ENCODE results near the gene LLGL2. TPM values are rescaled to one million over a fixed set of nuclear protein-coding genes. Genes with fewer than 3 reads are reported as not detected.
"Not testable (repeated sequence)": the region's sequence is repeated elsewhere in the genome, so short reads cannot be mapped to it uniquely, and the experiment has no call there.

Gene LLGL2
- total RNA-seq, 2 donors from 2014 or later, result 21.4 to 34.1 TPM

DNA sequence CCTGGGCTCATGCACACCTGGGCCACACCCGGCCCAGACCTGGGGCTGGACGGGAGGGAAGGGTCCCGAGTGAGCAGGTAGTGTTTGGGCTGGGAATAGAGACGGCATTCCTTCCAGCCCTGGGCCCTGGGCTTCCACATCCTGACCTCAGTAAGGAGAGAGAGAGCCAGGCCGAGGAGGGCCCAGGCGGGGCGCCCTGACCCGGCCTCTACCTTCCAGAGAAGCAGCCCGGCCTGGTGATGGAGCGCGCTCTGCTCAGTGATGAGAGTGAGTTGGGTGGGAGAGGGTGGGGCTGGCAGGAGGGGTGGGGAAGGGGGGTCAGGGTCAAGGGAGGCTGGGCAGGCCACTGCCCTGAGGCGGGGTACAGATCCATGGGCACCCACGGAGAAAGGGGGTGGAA is 48.5 kb downstream of the LLGL2 start:
- H3K4me1 Mint-ChIP-seq (ENCODE audit: low read depth in 2 of 2), result peaks cover 0 to 4% of the 10 kb centered on the region in 2 donors

GRCh38 chr17:75574404-75575036 is 49.0 kb downstream of the LLGL2 start:
- Mint-ChIP-seq H3K9me3 (no peaks in the 10 kb centered on the region), H3K4me3 (no peak overlapping the region), H3K4me1 (ENCODE audit: low read depth in 2 of 2) (peaks cover 0 to 4% of the 10 kb centered on the region in 2 donors), H3K27ac (no peak overlapping the region), H3K36me3 (no peaks in the 10 kb centered on the region), H3K27me3 (no peaks in the 10 kb centered on the region)
- no peak for DNase-seq (ENCODE audit: low spot score)
- ATAC-seq, result no peak

More for the DNA sequence above, 48.5 kb downstream of the LLGL2 start:
- no peak for DNase-seq (ENCODE audit: low spot score)
- Mint-ChIP-seq H3K27me3 (no peaks in the 10 kb centered on the region), H3K9me3 (no peaks in the 10 kb centered on the region), H3K36me3 (no peaks in the 10 kb centered on the region), H3K27ac (no peak overlapping the region), H3K4me3 (no peak overlapping the region)
- ATAC-seq, result no peak

DNA sequence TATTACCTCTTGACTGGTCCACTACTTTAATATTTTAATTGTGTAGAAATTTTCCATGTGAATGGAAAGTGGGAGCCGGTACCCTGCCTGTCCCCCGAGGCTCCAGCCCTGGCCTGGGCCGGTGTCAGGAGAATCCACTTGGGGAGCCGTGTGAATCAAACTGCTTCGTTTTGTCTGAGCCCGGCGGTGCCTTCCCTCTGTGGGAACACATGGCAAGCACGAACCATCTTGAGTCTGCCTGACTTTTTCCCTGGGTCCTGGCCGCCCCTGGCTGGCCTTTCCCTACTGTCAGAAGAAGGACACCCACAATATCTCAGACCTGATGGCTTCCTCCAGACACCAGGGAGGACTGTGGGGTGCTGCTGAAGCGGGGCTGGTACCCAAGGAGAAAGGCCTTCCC is 49.7 kb downstream of the LLGL2 start:
- Mint-ChIP-seq H3K4me3 (no peak overlapping the region), H3K4me1 (ENCODE audit: low read depth in 2 of 2) (peaks cover 0 to 4% of the 10 kb centered on the region in 2 donors), H3K36me3 (no peaks in the 10 kb centered on the region), H3K27me3 (no peaks in the 10 kb centered on the region), H3K9me3 (no peaks in the 10 kb centered on the region), H3K27ac (no peak overlapping the region)
- DNase-seq (ENCODE audit: low spot score), result no peak
- ATAC-seq, result no peak

GRCh38 chr17:75575728-75576127 is 50.2 kb downstream of the LLGL2 start:
- H3K27me3 Mint-ChIP-seq, result no peaks in the 10 kb centered on the region
- H3K4me1 Mint-ChIP-seq (ENCODE audit: low read depth in 2 of 2), result peaks cover 0 to 7% of the 10 kb centered on the region in 2 donors
- H3K9me3 Mint-ChIP-seq, result no peaks in the 10 kb centered on the region
- ATAC-seq (no peak), DNase-seq (ENCODE audit: low spot score) (no peak)
- H3K27ac Mint-ChIP-seq, result no peak overlapping the region
- no peak overlapping the region for H3K4me3 Mint-ChIP-seq
- no peaks in the 10 kb centered on the region for H3K36me3 Mint-ChIP-seq

DNA sequence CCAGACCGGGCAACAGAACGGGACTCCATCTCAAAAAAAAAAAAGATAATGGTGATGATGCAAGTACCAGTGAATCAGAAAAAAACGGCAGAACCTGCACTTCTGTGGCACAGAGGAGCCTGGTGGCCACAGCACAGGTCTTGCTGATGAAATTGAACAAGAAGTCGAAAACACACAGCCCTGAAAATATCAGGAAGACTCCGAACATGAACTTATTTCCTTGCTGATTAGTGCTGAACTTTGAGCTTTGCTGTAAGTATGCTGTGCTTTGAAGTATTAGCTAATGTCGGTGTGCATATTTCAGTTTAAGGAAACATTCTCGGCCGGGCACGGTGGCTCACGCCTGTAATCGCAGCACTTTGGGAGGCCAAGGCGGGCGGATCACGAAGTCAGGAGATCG is 51.2 kb downstream of the LLGL2 start:
- Mint-ChIP-seq H3K27me3 (no peaks in the 10 kb centered on the region), H3K36me3 (no peaks in the 10 kb centered on the region), H3K27ac (no peak overlapping the region), H3K9me3 (no peaks in the 10 kb centered on the region), H3K4me3 (no peak overlapping the region), H3K4me1 (ENCODE audit: low read depth in 2 of 2) (peaks cover 9 to 10% of the 10 kb centered on the region in 2 donors)
- DNase-seq (ENCODE audit: low spot score) (no peak), ATAC-seq (no peak)

GRCh38 chr17:75581121-75581725 is 55.7 kb downstream of the LLGL2 start:
- H3K27me3 Mint-ChIP-seq; H3K9me3 Mint-ChIP-seq; DNase-seq (ENCODE audit: low spot score); H3K36me3 Mint-ChIP-seq: not testable (repeated sequence)
- Mint-ChIP-seq H3K4me3 (peak overlapping the region; percentile 86), H3K4me1 (ENCODE audit: low read depth in 2 of 2) (peaks cover 10 to 13% of the 10 kb centered on the region in 2 donors), H3K27ac (peak overlapping the region; percentile 43 to 51)
- ATAC-seq, result peak; percentile 66 to 78

DNA sequence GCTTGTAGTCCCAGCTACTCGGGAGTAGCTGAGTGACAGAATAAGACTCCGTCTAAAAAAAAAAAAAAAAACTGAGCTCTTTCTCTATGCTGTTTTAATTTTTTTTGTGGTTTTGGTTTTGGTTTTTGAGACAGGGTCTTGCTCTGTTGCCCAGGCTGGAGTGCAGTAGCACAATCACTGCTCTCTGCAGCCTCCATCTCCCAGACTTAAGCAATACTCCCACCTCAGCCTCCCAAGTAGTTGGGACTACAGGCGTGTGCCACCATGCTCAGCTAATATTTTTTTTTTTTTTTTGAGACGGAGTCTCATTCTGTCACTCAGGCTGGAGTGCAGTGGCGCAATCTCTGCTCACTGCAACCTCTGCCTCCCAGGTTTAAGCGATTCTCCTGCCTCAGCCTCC is 57.7 kb downstream of the LLGL2 start:
- peaks cover 10 to 13% of the 10 kb centered on the region in 2 donors for H3K4me1 Mint-ChIP-seq (ENCODE audit: low read depth in 2 of 2)
- H3K36me3 Mint-ChIP-seq, H3K27ac Mint-ChIP-seq: not testable (repeated sequence)

GRCh38 chr17:75584849-75585175 is 59.3 kb downstream of the LLGL2 start:
- ATAC-seq (no peak), DNase-seq (ENCODE audit: low spot score) (no peak)
- Mint-ChIP-seq H3K36me3 (no peaks in the 10 kb centered on the region), H3K27ac (no peak overlapping the region), H3K4me1 (ENCODE audit: low read depth in 2 of 2) (peaks cover 10 to 13% of the 10 kb centered on the region in 2 donors), H3K9me3 (no peaks in the 10 kb centered on the region), H3K4me3 (no peak overlapping the region), H3K27me3 (no peaks in the 10 kb centered on the region)

More for the DNA sequence above, 57.7 kb downstream of the LLGL2 start:
- H3K27me3 Mint-ChIP-seq; ATAC-seq; H3K4me3 Mint-ChIP-seq; DNase-seq (ENCODE audit: low spot score); H3K9me3 Mint-ChIP-seq: not testable (repeated sequence)

DNA sequence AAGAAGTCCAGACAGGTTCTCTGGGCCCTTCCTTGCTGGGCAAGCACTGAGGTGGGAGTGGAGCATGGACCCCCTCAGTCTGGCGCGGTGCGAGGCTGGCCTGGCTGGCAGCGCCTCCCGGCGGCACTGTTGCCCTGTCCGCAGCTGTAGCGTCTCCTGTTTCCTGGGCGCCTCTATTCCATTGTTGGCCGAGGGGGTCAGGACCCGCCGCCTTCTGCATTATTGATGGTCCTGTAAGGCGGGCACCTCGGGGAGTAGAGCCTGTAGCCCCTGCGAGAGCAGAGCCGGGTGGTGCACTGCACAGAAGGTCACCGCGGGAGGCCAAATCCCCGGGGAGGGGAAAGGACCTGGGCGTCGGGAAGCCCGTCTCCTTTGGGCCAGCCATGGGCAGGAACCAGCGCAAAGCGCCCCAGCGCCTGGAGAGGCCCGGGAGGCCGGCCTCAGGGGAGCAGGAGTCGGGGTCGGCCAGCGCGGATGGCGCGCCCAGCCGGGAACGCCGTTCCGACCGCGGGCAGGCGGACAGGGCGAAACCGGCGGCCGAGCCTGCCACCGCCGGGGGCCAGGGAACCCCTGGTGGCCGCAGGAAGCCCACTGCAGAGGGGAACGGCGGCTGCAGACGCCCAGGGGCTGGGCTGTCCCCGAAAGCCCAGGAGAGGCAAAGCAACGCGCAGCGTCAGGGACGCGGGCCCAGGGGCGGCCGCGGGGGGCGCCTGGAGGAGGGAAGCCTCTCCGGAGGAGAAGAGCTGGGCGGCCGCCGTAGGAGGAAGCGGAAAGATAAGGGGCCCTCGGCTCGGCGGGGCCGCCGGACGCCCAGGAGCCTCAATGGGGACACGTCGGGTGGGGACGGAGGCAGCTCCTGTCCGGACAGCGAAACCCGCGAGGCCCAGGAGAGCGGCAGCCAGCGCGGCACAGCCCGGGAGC is 62.4 kb downstream of the LLGL2 start, which contains the start of gene MYO15B:
MYO15B (plus strand) TSS at position 126 of the 921 bp plus-strand sequence; CDS start at position 384, 258 bp downstream.
- H3K4me1 Mint-ChIP-seq (ENCODE audit: low read depth in 2 of 2), result peaks cover 6 to 10% of the 10 kb centered on the region in 2 donors
- peak within 1 kb of the TSS; percentile 65 for H3K4me3 Mint-ChIP-seq
- no peaks in the 10 kb centered on the region for H3K9me3 Mint-ChIP-seq
- peak within 1 kb of the TSS; percentile 47 to 54 for H3K27ac Mint-ChIP-seq
- no peaks in the 10 kb centered on the region for H3K36me3 Mint-ChIP-seq
- H3K27me3 Mint-ChIP-seq, result no peaks in the 10 kb centered on the region
- DNase-seq (ENCODE audit: low spot score) (peak; percentile 76), ATAC-seq (peak; percentile 55)

- Mint-ChIP-seq H3K9me3 (no peaks in the 10 kb centered on the region), H3K36me3 (no peaks in the 10 kb centered on the region), H3K4me1 (ENCODE audit: low read depth in 2 of 2) (peaks cover 6 to 10% of the 10 kb centered on the region in 2 donors), H3K27ac (peak overlapping the region in 1 of 2 donors; percentile 47), H3K27me3 (no peaks in the 10 kb centered on the region), H3K4me3 (peak overlapping the region; percentile 65)
- DNase-seq (ENCODE audit: low spot score) (no peak), ATAC-seq (peak; percentile 25 to 43)
Observed at GRCh38 chr17:75588596-75589011, 63.1 kb downstream of the LLGL2 start.

DNA sequence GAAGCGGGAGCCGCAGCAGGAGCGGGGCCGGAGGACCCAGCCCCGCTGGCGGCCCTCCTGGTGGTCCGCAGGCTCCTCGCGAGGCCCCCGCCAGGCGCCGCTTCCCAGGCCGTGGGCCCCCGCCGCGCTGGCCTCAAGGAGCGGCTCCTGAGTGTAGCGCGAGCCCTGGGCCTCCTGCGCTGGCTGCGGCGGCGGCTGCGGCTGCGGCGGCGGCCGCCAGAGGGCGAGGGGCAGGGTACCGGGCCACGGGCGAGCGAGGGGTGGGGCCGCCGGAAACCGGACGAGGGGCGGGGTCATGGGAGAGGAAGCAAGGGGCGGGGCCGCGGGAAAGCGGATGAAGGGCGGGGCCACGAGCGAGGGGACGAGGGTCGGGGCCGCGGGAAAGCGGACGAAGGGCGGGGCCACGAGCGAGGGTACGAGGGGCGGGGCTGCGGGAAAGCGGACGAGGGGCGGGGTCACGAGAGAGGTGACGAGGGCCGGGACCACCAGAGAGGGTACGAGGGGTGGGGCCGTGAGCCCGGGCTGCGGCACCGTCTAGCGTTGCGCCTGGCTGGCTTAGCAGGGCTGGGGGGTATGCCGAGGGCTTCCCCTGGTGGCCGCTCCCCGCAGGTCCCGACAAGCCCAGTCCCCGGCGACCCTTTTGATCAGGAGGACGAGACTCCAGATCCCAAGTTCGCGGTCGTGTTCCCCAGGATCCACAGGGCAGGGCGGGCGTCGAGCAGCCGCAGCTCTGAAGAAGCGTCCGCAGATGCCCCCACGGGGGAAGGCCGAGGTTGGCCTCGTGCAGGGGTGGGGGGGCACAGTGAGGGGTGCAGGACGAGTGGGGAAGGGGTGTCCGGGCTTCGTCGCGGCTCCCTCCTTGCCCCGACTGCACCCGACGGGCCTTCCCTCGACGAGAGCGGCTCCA is 63.8 kb downstream of the LLGL2 start:
- H3K27me3 Mint-ChIP-seq, result no peaks in the 10 kb centered on the region
- DNase-seq (ENCODE audit: low spot score) (peak; percentile 97), ATAC-seq (peak; percentile 89 to 92)
- peak overlapping the region; percentile 58 for H3K4me3 Mint-ChIP-seq
- H3K27ac Mint-ChIP-seq, result no peak overlapping the region
- H3K9me3 Mint-ChIP-seq, result no peaks in the 10 kb centered on the region
- peaks cover 6 to 10% of the 10 kb centered on the region in 2 donors for H3K4me1 Mint-ChIP-seq (ENCODE audit: low read depth in 2 of 2)
- no peaks in the 10 kb centered on the region for H3K36me3 Mint-ChIP-seq

GRCh38 chr17:75589919-75590303 is 64.4 kb downstream of the LLGL2 start:
- Mint-ChIP-seq H3K27me3 (no peaks in the 10 kb centered on the region), H3K9me3 (no peaks in the 10 kb centered on the region), H3K27ac (no peak overlapping the region), H3K4me3 (no peak overlapping the region), H3K4me1 (ENCODE audit: low read depth in 2 of 2) (peaks cover 6 to 10% of the 10 kb centered on the region in 2 donors), H3K36me3 (no peaks in the 10 kb centered on the region)
- no peak for DNase-seq (ENCODE audit: low spot score)
- ATAC-seq, result no peak

- ATAC-seq (no peak), DNase-seq (ENCODE audit: low spot score) (no peak)
- H3K27ac Mint-ChIP-seq, result peak overlapping the region in 1 of 2 donors; percentile 41
- no peaks in the 10 kb centered on the region for H3K9me3 Mint-ChIP-seq
- H3K36me3 Mint-ChIP-seq, result no peaks in the 10 kb centered on the region
- peaks cover 6 to 10% of the 10 kb centered on the region in 2 donors for H3K4me1 Mint-ChIP-seq (ENCODE audit: low read depth in 2 of 2)
- peak overlapping the region; percentile 33 for H3K4me3 Mint-ChIP-seq
- no peaks in the 10 kb centered on the region for H3K27me3 Mint-ChIP-seq
Observed at GRCh38 chr17:75590314-75590761, 64.8 kb downstream of the LLGL2 start.

Measured in natural killer cell treated with Interleukin-12 subunit alpha and Interleukin-12 subunit beta and Interleukin-15 and Interleukin-18, amount 100 ng/mL, for 72 hours (primary cell).